Measurements from ENCODE around the gene PLAGL1.
"Not testable (repeated sequence)": the region's sequence is repeated elsewhere in the genome, so short reads cannot be mapped to it uniquely, and the experiment has no call there.

The PLAGL1 gene

DNA sequence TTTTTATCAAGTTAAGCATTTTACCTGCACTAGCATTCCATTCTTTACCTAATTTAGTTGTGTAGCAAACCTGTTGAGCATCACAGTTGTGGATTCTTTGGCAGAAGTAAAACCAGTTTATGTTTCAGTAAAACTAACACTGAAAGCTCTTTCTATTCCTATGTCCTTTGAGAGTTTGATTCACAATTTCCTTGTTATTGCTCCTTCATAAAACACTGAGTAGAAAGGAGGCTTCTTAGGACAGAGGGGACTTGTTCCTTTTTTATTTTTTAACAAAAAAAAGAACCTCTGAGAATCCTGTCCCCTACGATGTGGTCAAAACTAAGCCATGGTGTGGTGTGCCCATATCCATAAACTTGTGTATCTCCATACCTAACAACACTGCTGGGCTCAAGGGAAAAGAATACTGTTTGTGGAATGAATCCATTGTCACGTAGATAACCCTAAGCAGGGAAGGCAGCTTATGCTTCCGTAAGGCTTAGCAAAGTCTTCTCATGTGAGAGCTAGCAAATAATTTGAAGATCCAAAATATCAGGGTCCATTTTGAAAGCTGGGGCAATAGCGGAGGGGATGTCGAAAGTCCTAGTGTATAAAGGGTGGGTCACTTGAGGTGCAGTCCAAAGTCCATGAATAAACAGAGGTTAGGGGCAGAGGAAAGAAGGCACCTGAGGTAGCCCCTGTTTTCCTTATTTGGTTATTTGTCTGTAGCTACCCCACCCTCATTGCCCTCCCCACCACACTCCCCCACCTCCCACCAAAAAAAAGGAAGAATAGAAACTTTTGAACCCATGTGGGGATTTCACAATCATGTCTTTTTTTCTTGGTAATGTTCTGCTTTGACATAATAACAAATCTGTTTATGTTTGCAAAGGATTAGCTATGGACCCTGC lies 71.0 kb downstream of the PLAGL1 start:
- DNase-seq = peak; percentile 11

GRCh38 chr6:143936347-143936746 lies 71.7 kb downstream of the PLAGL1 start:
- DNase-seq = no peak

- DNase-seq = no peak
These were observed 73.2 kb downstream of the PLAGL1 start for GRCh38 chr6:143934867-143935266.

GRCh38 chr6:143934331-143934730 lies 73.7 kb downstream of the PLAGL1 start:
- DNase-seq = no peak

GRCh38 chr6:143929975-143930374 lies 78.1 kb downstream of the PLAGL1 start:
- DNase-seq = no peak

DNA sequence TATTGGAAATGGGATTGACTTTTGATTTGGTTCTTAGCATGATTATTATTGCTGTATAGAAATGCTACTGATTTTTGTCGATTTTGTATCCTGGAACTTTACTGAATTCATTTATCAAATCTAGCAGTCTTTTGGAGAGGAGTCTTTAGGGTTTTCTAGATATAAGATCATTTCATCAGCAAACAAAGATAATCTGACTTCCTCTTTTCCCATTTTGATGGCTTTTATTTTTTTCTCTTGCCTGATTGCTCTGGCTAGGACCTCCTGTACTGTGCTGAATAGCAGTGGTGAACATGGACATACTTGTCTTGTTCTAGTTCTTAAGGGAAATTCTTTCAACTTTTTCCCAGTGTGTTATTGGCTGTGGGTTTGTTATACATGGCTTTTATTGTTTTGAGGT lies 79.2 kb downstream of the PLAGL1 start:
- DNase-seq = no peak

GRCh38 chr6:143917026-143917425 lies 91.0 kb downstream of the PLAGL1 start:
- not testable (repeated sequence) for DNase-seq

- DNase-seq = no peak
These were observed 95.4 kb downstream of the PLAGL1 start for GRCh38 chr6:143912671-143913070.

DNA sequence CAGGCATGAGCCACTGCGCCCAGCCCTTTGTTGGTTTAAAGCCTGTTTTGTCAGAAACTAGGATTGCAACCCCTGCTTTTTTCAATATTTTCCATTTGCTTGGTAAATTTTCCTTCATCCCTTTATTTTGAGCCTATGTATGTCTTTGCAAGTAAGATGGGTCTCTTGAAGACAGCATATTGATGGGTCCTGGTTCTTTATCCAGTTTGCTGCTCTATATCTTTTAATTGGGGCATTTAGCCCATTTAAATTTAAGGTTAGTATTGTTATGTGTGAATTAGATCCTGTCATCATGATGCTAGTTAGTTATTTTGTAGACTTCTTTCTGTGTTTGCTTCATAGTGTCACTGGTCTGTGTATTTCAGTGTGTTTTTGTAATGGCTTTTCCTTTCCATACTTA lies 97.0 kb downstream of the PLAGL1 start:
- DNase-seq = no peak

DNA sequence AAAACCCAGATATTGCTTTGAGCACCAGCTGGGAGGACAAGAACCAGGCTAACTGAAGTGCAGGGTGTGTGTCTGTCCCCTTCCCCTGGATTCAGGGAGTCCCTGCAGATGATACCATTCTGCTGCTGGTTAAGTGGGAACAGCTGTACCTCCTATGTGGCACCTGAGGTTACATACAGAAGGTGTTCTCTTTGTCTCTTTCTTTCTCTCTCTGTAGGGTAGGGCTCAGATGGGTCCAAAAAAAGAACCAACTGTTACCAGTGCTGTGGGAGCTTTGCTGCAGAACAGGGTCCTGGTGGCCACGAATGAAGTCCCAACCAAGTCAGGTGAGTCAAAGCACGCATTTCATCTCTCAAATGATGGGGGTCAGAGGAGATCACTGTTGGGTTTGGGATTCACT lies 105.2 kb downstream of the PLAGL1 start:
- DNase-seq = no peak

DNA sequence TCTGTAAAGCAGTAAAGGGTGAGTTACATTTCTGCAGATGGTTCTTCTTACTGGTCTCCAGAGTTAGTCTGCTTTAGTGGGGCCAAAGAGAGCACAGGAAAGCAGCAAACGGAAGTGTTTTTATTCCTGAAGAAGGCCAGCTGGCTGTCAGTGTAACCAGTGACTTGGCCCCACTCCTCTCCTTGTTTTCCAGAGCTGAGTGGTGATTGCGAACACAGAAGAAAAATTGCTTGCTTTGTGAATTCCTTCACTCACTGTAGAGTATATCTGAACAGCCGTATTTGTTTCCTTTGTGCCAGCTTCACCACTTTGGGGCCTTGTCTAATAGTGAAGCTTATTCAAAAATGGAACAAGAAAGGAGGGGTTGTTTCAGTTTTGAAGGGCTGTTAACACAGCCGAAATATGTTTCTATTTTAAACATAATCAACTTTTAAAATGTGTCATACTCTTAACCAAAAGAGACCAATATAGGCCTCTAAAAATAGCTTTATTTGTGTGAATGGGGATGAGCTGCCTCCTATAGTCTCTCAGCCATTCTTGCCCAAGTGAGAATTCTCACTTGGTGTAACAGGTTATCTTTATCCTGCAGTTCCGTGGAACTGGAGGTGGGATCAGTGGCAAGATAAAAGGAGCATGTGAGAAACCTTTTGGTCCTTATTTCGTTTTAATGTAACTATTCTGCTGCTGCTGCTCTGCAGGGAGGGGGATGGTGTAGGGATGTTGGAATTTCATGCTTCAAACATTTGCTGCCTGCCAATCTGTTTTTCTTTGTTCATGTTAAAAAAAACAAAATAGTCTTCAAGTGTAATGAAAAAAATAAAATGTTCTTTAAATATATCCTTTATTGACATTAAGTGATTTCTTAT lies 105.9 kb downstream of the PLAGL1 start:
- no peak for DNase-seq

GRCh38 chr6:143900358-143900757 lies 107.7 kb downstream of the PLAGL1 start:
- DNase-seq = no peak

DNA sequence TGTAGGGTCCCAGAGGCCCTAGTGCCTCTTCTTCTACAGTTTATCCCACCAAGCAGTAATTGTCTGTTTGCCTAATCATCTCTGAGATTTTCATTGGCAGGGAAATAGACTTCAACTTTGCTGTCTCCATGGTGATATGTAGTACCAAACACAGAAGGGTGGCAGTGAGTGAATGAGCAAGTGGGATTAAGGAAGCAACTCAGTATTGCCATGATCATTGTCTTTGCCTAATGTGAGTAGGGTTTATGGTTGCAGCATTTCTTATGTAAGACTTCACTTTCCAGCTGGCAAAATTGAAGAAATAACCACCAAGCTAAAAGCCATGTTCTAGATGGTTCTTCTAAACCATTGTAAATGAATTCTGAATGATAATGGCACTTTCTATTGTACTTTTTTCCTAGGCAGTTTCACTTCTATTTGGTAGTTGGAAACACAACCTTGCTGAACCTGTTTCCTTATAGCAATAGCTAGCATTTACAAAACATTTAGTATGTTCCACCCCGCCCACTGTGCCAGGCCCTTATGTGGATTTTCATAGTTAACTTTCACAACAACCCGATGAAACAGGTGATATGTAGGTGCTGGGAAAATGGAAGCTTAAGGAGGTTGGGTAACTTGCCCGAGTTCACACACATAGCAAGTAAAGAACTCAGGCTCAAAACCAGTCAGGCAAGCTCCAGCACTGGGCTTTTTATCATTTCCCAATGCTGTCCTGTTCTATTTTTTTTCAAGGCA lies 111.8 kb downstream of the PLAGL1 start:
- peak; percentile 27 for DNase-seq

DNA sequence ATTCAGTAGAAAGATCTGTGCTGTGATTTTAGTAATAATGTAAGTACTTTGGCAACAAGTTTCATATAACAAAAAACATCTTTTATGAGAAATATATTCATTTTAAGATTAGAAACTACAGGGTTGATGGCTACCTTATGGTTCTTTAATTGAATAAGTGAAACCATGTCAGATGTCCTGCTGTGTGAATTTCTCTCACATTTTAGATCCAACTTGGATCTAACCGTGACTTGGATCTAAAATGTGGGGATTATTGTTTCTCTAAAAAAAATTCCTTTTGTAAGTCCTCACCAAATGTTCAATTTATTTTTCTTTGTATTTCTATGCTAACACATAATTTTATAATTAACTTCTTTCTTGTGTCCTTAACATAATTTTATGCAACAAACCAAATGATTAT lies 113.4 kb downstream of the PLAGL1 start:
- no peak for DNase-seq

Measured in suppressor macrophage treated with lipopolysaccharide for 4 hours (primary cell).